22Rv1 (cell line): ENCODE data around the gene GABRD.

ENCODE experiments used
- H3K27ac ChIP-seq: fragments of 450-650 bp; 2 replicates; pipeline ENCODE4 v1.5.1; 2017
- CTCF ChIP-seq: fragments of 450-650 bp; IDR thresholded peaks from 2 replicates; pipeline ENCODE4 v1.5.1; 2017; ENCODE audit warnings: mild to moderate bottlenecking
- ZFX ChIP-seq: fragments of 450-650 bp; IDR thresholded peaks from 2 replicates; pipeline ENCODE4 v1.6.1; 2017; ENCODE audit warnings: antibody characterized with exemption, borderline replicate concordance

The GABRD gene

DNA sequence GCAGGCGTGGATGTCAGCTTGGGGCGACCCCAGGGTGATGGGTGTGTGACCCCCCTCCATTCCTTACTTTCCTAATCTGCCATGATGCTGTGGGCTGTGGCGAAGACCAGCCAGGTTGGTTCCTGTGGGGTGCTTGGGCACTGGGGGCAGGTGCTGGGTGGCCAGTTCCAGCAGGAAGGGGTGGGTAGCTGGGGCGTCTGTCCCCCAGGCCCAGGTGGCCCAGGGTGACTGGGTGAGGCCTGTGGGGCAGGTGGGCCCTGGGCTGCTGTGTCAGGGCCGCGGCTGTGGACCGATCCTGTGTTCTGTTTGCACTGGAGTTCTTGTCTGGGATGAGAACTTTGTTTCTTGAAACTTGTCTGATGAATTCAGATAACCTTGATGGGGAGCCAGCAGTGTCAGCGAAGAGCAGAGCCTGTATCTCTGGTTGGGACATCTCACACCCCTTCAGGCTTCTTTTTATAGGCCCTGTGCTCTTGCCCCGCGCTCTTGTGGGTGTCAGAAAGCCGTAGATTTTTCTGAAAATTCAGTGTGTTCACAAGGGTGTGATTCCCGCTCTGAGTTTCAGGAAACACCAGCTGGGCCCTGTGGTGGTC lies 34.7 kb downstream of the GABRD start:
- TF ChIP-seq CTCF (no peak), ZFX (no peak)
- no peak overlapping the region for H3K27ac ChIP-seq

DNA sequence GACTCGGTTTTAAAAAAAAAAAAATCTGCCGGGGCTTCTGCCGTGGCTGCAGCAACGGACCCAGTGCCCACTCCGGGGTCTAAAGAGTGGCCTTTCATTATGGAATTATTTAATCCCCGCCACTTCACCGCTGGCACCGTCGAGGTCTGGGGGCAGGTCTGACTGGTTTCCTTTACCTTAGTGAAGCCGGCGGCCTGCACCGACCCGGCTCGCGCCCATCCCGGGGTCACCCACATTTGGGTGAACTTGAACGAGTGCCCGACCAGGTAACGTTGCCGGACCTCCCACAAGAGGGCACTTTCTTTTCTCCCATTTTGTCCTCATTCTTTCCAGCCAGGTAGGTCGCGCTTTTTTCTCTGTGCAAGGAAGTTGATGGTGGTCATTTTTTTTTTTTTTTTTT lies 35.4 kb downstream of the GABRD start:
- H3K27ac ChIP-seq, result no peak overlapping the region

GRCh38 chr1:2055911-2056575 lies 36.9 kb downstream of the GABRD start:
- H3K27ac ChIP-seq, result no peak overlapping the region
- peak; percentile 24; the same call in 1 of the 2 replicates for TF ChIP-seq CTCF
- no peak for TF ChIP-seq ZFX

More for the DNA sequence above, 35.4 kb downstream of the GABRD start:
- TF ChIP-seq ZFX (no peak), CTCF (no peak)

- no peak overlapping the region for H3K27ac ChIP-seq
- TF ChIP-seq CTCF (no peak), ZFX (no peak)
These were observed 37.9 kb downstream of the GABRD start for GRCh38 chr1:2056955-2057590.

GRCh38 chr1:2059290-2059953 lies 40.3 kb downstream of the GABRD start:
- no peak overlapping the region for H3K27ac ChIP-seq
- no peak for TF ChIP-seq CTCF
- TF ChIP-seq ZFX, result no peak

- TF ChIP-seq CTCF, result no peak
- no peak for TF ChIP-seq ZFX
These were observed 40.9 kb downstream of the GABRD start for GRCh38 chr1:2060072-2060471.

More at GRCh38 chr1:2060072-2060471, 40.9 kb downstream of the GABRD start:
- H3K27ac ChIP-seq, result no peak overlapping the region
